HG02938 (cell line): ENCODE data around the gene ZNF554.
"Not testable (repeated sequence)": the region's sequence is repeated elsewhere in the genome, so short reads cannot be mapped to it uniquely, and the experiment has no call there.

Source experiments
- ATAC-seq: cut with Tn5 transposase; IDR thresholded peaks from one replicate; pipeline ENCODE4 v1.9.1; 2021; ENCODE audit warnings: mild to moderate bottlenecking, moderate library complexity; ENCODE audit not compliant: unreplicated experiment

The ZNF554 gene

DNA sequence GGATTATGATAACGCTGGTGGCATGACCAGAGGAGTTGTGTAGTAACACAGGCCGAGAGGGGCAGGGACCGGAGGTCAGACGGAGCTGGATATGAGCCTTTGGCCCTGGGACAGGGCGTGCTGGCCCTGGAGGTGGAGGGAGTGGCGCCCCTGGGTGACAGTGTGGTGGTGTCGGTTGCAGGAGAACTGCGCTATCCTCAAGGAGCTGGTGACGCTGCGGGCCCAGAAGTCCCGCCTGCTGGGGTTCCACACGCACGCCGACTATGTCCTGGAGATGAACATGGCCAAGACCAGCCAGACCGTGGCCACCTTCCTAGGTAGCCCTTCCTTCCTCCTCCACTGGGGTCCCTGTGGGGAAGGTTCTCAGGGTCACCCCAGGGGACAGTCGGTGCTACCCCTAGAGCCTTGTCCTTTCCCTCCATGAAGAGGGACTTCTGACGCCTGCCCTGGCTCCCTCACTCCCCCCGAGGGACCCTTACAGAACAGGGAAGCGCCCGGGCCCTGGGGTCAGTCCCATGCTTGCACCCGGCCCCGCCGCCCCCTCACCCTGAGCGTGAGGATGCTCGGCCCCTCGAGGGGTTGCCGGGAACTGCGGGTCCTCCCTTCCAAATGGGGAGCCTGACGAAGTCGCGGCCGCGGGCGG lies 12.8 kb upstream of the ZNF554 start:
- no peak for ATAC-seq

DNA sequence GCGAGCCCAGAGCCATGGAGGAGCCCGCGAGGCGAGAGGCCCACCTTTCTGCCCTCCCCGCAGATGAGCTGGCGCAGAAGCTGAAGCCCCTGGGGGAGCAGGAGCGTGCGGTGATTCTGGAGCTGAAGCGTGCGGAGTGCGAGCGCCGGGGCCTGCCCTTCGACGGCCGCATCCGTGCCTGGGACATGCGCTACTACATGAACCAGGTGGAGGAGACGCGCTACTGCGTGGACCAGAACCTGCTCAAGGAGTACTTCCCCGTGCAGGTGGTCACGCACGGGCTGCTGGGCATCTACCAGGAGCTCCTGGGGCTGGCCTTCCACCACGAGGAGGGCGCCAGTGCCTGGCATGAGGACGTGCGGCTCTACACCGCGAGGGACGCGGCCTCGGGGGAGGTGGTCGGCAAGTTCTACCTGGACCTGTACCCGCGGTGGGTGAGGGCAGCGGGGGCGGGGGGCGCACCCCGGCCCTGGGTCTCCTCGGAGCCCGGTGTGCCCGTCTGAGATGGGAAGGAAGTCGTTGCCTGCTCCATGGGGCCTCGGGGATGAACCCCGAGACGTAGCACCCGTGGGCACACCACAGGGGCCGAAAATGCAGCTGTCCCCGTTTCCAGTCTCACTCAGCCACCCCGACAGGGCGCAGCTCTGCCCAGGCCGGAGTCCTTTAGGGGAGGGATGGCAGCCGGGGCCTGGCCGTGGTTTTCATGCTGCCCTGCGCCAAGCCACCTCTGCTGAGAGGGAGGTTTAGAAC lies 12.1 kb upstream of the ZNF554 start:
- no peak for ATAC-seq

DNA sequence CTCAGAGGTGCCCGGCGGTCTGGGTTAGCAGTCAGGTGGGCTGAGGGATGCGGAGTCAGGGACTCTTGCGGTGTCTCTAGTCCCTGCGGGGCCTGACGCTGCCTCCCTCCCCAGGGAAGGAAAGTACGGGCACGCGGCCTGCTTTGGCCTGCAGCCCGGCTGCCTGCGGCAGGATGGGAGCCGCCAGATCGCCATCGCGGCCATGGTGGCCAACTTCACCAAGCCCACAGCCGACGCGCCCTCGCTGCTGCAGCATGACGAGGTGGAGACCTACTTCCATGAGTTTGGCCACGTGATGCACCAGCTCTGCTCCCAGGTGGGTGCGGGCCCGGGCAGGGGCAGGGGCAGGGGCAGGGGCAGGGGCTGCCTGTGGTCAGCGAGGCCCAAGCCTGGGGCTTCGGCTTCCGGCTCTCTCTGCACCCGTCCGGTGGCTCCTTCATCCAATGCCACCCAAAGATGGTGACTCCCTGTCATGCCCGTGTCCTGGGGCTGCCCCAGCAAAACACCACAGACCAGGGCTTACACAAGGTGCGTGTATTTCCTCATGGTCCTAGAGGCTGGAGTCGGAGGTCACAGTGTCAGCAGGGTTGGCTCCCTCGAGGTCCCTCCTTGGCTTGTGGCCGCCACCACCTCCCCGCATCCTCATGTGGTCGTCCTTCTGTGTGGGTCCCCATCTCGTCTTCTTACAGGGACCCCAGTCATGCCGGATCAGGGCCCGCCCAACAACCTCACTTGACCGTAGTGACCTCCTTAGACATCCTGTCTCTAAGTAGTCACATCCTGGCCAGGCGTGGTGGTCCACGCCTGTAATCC lies 11.3 kb upstream of the ZNF554 start:
- ATAC-seq = no peak

DNA sequence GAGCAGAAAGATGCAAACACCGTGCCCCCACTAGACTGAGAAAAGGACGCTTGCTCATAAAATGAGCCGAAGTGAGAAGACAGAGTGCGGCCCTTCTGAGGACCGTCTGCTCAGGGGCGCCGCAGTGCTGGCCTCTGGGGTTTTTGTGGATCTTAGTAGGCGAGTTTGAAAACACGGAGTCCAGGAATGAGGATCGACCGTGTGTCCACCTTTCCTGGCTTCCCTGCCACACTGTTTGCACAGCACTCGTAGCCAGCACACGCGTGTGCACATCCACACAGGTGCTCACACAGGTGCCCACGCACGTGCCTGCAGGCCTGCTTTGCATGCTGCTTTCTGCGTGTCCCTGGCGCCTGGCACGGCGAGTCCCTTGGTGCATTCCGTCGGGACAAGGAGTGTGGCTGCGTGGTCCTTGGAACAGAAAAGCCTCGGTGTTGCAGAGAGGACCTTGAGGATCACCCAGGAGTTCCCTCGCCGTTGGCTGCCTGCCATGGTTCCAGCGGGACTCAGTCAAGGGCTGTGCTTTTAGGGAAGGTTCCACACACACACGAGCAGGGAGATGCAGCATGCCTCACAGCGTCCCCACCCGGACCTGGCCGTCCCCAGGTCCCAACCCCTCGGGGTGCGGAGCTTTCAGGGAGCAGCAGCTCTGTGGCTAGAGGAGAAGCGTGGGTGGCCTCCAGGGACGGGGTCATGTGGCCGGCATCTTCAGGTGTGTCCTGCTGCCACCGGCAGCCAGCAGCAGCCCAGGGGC lies 10.1 kb upstream of the ZNF554 start:
- ATAC-seq = no peak

DNA sequence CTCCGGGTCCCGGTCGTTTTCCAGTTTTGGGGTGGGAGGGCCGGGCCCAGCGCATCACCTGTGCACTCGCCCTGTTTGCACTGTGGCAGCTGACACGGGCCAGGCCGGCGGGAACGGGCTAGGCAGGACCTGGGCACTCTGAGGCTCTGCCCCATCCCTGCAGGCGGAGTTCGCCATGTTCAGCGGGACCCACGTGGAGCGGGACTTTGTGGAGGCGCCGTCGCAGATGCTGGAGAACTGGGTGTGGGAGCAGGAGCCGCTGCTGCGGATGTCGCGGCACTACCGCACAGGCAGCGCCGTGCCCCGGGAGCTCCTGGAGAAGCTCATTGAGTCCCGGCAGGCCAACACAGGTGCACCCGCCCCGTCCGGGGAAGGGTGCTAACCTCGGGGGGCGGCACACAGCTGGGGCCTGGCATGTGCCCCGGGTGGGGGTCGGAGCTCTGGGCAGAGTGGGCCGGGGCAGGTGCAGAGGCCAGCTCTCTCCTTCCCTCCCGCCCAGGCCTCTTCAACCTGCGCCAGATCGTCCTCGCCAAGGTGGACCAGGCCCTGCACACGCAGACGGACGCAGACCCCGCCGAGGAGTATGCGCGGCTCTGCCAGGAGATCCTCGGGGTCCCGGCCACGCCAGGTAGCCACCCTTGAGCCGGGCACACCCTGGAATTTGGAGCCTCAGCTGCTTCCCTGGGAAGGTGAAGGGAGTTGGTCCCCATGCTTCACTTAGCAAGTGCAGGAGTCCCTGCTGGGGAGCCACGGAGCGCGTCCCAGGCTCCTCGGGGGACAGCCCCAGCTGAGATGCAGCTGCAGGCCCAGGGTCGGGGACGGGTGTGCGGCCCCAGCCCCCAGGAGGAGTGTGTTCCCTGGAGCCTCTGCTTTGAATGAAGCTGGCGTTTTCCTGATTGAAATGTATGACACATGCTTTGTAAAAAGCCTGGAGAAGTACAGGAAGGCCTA lies 9.3 kb upstream of the ZNF554 start:
- no peak for ATAC-seq

DNA sequence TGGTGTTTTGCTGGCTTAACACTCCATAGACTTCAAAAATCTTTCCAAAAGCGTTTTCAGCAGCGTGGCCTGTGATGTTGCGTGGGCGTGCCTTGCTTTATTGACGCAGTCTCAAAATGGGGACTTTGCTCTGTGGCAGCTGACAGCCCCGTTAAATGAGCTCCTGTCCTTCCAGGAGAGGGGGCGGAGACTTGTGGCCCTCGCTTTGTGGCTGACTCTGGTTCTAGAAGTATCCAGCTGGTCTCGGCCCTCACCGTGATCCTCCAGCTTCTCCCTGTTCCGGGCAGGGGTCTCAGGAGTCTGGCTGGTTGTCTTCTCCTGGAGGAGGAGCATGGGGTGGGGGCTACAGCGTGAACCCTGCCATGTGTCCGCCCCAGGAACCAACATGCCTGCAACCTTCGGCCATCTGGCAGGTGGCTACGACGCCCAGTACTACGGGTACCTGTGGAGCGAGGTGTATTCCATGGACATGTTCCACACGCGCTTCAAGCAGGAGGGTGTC lies 8.4 kb upstream of the ZNF554 start:
- no peak for ATAC-seq

DNA sequence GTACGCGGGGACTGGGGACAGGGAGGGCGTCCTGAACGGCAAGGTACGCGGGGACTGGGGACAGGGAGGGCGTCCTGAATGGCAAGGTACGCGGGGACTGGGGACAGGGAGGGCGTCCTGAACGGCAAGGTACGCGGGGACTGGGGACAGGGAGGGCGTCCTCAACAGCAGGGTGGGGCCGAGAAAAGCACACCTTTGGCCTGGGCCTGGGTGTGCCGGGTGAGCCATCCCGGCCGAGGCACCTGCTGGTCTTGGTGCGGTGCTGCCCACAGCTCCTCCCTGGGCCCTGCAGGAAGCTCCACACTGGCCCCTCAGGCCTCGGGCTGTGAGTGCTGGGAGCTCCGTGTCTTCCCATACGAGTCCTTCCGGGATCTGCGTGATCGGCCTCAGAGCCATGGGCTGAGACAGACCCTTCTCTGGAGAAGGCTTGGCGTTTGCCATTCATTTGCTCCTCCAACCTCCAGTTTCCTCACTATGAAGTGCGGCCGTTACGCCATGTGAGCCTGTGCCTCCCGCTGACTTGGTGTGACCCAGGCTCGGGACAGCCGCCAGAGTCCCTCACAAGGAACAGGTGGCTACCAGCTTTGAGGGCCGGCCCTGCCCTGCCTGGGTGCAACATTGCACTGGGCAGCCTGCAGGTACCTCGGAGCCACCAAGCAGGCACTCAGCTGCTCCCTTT lies 7.8 kb upstream of the ZNF554 start:
- no peak for ATAC-seq

DNA sequence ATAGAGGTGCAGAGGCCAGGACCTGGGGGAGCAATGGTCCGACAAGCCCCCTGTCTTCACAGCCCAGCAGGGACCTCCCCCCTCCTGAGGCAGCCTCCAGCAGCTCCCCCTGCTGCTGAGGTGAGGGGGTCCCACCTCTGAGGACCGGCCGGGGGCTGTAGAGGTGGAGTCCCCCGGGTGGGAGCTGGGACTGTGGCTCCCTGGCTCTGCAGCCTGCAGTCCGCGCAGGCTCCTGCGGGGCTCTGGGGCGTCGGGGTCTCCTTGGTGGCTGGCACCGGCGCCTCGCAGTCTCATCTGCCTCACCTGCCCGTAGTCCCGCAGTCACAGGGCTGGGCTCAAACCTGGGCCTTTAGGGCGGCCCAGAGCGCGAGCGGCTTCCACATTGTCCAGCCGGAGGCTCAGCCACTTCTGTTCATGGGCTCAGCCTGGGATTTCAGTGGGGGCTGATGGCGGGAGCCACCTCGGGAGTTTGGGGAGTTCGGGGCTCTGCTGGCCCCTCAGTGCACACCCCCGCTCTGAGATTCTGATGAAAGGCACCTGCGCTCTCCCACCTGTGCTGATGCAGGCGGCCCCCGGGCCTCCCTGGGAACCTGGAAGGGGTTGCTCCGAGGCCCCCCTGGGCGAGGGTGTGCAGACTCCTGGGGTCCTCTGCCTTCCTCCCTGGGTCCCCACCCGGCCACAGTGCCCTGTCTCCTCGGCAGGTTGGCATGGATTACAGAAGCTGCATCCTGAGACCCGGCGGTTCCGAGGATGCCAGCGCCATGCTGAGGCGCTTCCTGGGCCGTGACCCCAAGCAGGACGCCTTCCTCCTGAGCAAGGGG lies 7.0 kb upstream of the ZNF554 start:
- ATAC-seq = no peak

DNA sequence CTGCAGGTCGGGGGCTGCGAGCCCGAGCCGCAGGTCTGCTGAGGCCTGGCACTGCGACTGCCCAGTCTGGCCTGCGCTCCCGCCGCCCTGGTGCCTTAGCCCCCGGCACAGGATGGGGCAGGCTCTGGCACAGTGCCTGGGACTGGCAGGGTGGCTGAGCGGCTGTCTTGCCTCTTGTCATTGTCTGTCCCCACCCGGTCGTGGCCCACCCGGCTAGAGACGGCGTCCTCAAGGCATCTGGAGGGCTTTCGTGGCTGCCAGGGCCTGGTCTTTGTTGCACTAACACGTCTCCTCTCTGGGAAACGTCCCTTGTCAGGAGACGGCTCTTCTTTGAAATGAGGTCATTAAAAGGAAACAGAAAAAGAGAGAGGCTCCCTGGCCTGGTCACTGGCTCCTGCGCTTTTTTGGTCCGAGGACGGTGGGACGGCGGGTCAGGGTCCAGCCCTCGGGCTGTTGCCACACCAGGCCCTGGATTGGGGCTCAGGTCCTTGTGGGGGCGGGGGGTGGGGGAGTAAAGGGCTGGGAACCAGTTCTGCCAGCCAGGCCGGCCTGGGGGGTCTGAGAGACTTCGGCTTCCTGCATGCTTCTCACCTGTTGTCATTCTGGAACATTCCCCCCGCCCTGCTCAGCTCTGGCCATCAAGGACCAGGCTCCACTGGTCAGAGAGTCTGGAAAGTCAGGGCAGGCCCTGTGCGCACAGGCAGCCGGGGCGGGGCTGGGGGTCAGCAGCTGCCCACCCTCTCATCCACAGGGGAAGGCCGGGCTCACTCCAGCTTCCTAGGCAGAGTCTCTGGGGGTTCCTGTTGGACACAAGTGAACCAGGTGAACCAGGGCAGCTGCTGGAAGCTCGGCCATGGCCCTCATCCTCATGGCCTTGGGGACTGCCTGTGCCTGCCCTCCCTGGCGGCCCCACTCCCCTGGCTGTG lies 6.2 kb upstream of the ZNF554 start:
- ATAC-seq = no peak

DNA sequence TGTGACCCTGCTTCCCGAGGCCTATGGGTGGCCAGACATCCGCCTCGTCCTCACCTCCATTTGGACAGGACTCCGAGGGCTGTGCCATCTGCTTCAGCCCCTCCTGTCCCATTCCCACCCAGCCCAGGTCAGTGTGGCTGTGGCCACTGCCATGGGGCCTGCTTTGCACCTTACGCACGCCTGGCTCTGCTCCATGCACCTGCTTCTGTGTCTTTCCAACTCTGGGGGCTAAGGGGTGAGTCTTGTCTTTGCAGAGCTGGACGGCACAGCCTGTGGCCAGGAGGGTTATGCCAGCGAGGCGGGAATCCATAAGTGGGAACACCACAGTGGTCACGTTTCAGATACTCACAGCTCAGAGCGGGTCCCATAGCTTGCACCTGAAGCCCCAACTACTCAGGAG lies 5.2 kb upstream of the ZNF554 start:
- no peak for ATAC-seq

DNA sequence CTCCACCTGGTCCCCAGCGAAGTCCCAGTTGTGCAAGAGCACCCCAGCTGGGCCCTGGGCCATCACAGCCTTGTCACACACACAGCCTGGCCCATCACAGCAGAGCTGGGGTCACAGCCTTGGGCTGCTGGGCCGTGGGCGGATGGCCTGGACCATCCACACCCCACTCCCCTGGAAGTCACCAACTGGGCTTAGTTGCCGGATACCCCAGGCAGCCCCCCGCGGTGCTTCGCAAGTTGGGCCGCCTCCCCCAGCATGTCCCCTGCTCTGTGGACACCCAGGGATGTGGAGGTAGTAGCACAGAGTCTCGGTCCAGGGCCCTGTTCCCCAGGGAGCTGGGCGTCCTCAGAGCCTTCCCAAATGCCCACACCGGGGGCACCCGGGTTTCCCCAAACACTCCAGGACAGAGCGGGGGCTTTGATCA lies 4.5 kb upstream of the ZNF554 start:
- no peak for ATAC-seq

DNA sequence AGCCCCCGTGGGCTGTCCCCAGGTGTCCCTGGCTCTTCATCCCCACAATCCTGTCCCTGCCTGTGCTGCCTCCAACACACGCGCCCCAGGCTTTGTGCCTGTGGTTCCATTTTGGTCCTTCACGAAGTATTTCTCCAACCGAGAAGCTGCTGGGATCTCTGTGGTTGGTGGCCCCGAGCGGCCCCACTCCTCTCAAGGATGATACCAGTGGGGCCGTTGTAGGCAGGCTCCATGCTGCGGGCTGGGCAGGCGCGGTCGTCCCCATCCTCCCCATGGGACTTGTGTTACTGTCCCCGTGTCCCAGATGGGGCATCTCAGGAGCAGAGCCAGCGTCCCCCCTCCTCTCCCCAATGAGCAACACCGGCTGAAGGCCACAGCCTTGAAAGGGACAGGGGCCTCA lies 3.7 kb upstream of the ZNF554 start:
- no peak for ATAC-seq

DNA sequence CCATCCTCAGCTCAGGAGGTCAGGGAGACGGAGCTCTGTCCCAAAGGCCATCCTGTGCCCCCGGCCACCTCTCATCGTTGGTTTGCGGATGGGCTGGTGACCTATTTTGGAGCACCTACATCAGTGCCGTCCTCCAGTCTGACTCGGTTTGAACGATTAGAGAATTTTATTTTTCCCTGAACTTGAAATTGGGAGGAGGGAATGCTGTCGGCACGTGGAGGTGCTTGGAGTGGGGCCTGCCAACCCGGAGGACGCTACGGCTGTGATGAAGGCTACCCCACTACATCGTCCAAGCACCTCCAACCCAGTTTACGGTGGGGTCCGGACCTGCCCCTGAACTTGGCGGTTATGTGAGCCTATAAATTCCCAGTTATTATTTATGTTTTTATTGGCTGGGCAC lies 3.0 kb upstream of the ZNF554 start:
- no peak for ATAC-seq

DNA sequence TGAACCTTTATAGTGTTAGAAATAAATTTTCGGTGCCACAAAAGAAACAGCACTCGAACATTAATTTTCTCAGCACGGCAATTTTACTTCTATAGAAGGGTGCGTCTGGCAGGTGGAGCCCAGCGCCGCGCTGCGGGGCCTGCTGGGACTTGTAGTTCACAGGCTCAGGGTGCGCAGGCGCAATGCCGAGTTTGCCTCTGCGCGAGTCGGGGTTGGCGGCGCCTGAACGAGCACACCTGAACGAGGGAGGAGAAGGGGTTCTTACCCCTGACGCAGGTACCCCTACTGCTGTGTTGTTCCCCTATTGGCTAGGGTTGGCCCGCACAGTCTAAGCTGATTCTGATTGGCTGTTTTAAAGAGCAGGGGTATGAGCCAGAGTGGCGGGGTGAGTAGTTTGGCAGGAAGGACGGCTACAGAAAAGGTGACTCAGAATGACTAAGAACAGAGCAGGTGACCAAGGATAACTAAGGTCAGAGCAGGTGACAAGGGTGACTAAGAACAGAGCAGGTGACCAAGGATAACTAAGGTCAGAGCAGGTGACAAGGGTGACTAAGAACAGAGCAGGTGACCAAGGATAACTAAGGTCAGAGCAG lies 2.3 kb upstream of the ZNF554 start:
- not testable (repeated sequence) for ATAC-seq

DNA sequence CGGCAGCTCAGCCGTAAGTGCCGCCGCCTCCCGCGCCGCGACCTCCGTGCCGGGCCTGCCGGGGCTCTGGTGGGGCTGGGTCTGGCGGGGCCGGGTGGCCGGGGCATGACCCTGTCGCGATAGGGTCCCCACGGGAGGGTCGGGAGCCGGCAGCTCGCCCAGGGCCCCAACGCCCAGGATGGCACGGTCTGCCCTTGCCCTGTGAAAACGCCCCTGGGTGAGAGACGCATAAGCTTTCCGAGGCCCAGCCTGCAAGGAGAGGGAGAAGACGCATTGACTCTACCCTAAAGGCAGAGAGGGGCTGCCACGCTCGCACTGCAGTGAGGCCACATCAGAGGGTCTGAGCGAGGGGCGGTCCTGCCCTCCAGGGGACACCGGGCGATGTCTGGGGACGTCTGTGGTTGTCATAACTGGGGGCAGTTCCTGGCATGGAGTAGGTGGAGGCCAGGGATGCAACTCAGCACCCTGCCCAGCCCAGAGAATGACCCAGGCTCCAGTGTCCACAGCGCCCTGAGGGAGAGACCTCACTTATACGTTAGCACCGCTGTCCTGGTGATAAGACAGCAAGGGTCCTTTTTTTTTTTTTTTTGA lies 539 bp downstream of the ZNF554 start:
- ATAC-seq = peak; percentile 23

DNA sequence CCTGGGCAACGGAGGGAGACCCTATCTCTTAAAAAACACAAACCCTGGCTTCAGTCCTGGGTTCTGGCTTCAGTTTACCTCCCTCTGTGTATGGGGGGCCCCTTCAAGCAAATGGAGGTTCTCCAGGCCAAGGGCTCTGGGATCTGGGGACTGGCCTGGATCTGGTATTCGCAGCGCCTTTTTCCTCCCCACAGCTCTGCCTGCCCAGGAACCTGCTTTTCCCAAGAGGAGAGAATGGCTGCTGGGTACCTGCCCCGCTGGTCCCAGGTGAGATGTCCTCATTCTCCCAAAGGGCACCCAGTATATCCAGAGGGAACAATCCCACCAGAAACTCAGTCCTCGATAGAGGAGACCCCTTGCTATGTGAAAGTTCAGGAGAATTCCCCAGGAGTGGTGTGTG lies 3.2 kb downstream of the ZNF554 start:
- no peak for ATAC-seq

DNA sequence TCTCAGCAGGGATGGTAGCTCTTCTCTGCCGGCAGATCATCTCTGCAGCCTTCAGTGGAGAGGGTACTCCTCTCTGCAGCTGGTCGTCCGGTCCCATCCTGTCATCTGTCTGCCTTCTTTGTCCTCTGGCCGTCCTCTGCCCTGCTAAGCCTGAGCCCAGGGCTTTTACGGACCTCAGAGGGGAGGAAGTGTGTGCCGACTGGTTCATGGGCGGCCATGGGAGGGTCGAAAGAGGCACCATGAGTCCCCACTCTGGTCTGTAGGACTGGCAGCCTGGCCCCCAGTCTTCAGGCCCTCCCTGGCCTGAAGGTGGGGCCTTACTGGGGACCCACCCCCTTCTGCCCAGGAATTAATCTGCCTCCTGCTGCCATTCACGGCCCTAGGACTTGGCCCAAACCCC lies 4.0 kb downstream of the ZNF554 start:
- no peak for ATAC-seq
